GM12878 (cell line): Measurements from ENCODE around the gene CSTPP1. TPM values are rescaled to one million over a fixed set of nuclear protein-coding genes. Genes with fewer than 3 reads are reported as not detected.

Experiments used
- ATF2 ChIP-seq: IDR thresholded peaks from 2 replicates; pipeline ENCODE4 v1.6.1; 2012; ENCODE audit warnings: low read length, inconsistent platforms
- BCL11A ChIP-seq: IDR thresholded peaks from 2 replicates; pipeline ENCODE4 v1.6.1; 2011; ENCODE audit warnings: low read depth, low read length
- BRCA1 ChIP-seq: IDR thresholded peaks from 2 replicates; pipeline ENCODE4 v1.6.1; 2011; ENCODE audit warnings: low read depth, low read length, improper control_type of control experiment
- CEBPB ChIP-seq, 2 experiments: fragments of 150-350 bp in 1 of 2; IDR thresholded peaks; 2 replicates each; pipeline ENCODE4 v1.6.1; 2012 to 2014; ENCODE audit warnings: low read depth in 2 of 2, low read length in 2 of 2, borderline replicate concordance in 1 of 2, inconsistent platforms in 1 of 2
- CTCF ChIP-seq, 3 experiments: IDR thresholded peaks in 2 of 3; conservative IDR thresholded peaks in 1 of 3; 2 replicates each; pipeline ENCODE4 v1.5.1; 2011; ENCODE audit warnings: low read depth in 3 of 3, low read length in 3 of 3, mild to moderate bottlenecking in 3 of 3, control low read depth in 2 of 3, moderate library complexity in 2 of 3, inconsistent platforms in 1 of 3, mixed read lengths in 1 of 3; ENCODE audit not compliant: control insufficient read depth in 2 of 3, insufficient read depth in 1 of 3; ENCODE audit errors: extremely low read depth in 1 of 3
- FOXM1 ChIP-seq: IDR thresholded peaks from 2 replicates; pipeline ENCODE4 v1.6.1; 2012; ENCODE audit warnings: low read depth, mild to moderate bottlenecking, inconsistent platforms, low read length, moderate library complexity
- GATAD2B ChIP-seq: fragments of 450-650 bp; conservative IDR thresholded peaks from 2 replicates; pipeline ENCODE4 v1.6.1; 2017; ENCODE audit warnings: low read depth, mild to moderate bottlenecking, moderate library complexity
- IKZF2 ChIP-seq, 2 experiments: fragments of 450-650 bp; IDR thresholded peaks; 2 replicates each; pipeline ENCODE4 v1.6.1; 2017; ENCODE audit warnings: mild to moderate bottlenecking in 2 of 2, moderate library complexity in 2 of 2
- MTA3 ChIP-seq: IDR thresholded peaks from 2 replicates; pipeline ENCODE4 v1.6.1; 2012; ENCODE audit warnings: low read length, inconsistent platforms, borderline replicate concordance
- NFYB ChIP-seq: IDR thresholded peaks from 2 replicates; pipeline ENCODE4 v1.6.1; 2011; ENCODE audit warnings: low read depth, mild to moderate bottlenecking, low read length, improper control_type of control experiment, moderate library complexity; ENCODE audit not compliant: insufficient read depth
- PAX5 ChIP-seq: IDR thresholded peaks from 2 replicates; pipeline ENCODE4 v1.6.1; 2011; ENCODE audit warnings: low read depth, low read length, borderline replicate concordance
- POLR2AphosphoS2 ChIP-seq: IDR thresholded peaks from 2 replicates; pipeline ENCODE4 v1.6.1; 2011; ENCODE audit warnings: low read depth, mild to moderate bottlenecking, low read length, improper control_type of control experiment, moderate library complexity
- RELA ChIP-seq: fragments of 450-650 bp; IDR thresholded peaks from 2 replicates; pipeline ENCODE4 v1.8.0; 2014; ENCODE audit warnings: borderline replicate concordance; ENCODE audit not compliant: partially characterized antibody
- RFX5 ChIP-seq: IDR thresholded peaks from 2 replicates; pipeline ENCODE4 v1.6.1; 2011; ENCODE audit warnings: low read depth, low read length, improper control_type of control experiment
- SMAD5 ChIP-seq: IDR thresholded peaks from 2 replicates; pipeline ENCODE4 v1.6.1; 2016; ENCODE audit warnings: antibody characterized with exemption, low read depth
- SMC3 ChIP-seq: IDR thresholded peaks from 2 replicates; pipeline ENCODE4 v1.6.1; 2011; ENCODE audit warnings: low read length, improper control_type of control experiment, borderline replicate concordance
- TARDBP ChIP-seq: IDR thresholded peaks from 2 replicates; pipeline ENCODE4 v1.6.1; 2016; ENCODE audit warnings: borderline replicate concordance
- ZNF592 ChIP-seq: fragments of 450-650 bp; IDR thresholded peaks from 2 replicates; pipeline ENCODE4 v1.6.1; 2017; ENCODE audit warnings: mild to moderate bottlenecking, moderate library complexity
- polyA plus RNA-seq, 11 experiments: library from polyadenylated mRNA; depleted of rRNA in 4 of 11; unstranded in 6 of 11; stranded (reverse) in 5 of 11; fragments of >200 nt; fragmentation: Nextera tagmentation in 4 of 11; fragmentation: Illumina TruSeq in 1 of 11; extraction: Ambion mirVana in 4 of 11; extraction: Trizol in 1 of 11; gene quantifications; 1 replicate in 1 of 11; 2 replicates in 10 of 11; pipeline versions ENCODE4 v1.2.1 to v1.2.3, GENCODE V29; 2011 to 2016; ENCODE audit warnings: inconsistent platforms in 2 of 11, missing spikeins in 2 of 11, low read depth in 1 of 11
- total RNA-seq, 4 experiments: library from RNA; depleted of rRNA in 3 of 4; stranded (reverse); fragments of >200 nt in 3 of 4; fragmentation: Illumina TruSeq in 1 of 4; extraction: Trizol in 1 of 4; gene quantifications; 2 replicates each; pipeline versions ENCODE4 v1.2.1 to v1.2.3, GENCODE V29; 2013 to 2021
- TF ChIP-seq, protein P1 (sequence below): fragments of 450-650 bp; IDR thresholded peaks from 2 replicates; pipeline ENCODE4 v1.6.1; 2017; ENCODE audit warnings: borderline replicate concordance

The CSTPP1 gene
- total and polyA plus RNA-seq, 10 of the 15 experiments (the other 5 are each of a cell fraction or from before 2014, with no cell fraction given), result 7.1 to 23.4 (median 17.5) TPM

DNA sequence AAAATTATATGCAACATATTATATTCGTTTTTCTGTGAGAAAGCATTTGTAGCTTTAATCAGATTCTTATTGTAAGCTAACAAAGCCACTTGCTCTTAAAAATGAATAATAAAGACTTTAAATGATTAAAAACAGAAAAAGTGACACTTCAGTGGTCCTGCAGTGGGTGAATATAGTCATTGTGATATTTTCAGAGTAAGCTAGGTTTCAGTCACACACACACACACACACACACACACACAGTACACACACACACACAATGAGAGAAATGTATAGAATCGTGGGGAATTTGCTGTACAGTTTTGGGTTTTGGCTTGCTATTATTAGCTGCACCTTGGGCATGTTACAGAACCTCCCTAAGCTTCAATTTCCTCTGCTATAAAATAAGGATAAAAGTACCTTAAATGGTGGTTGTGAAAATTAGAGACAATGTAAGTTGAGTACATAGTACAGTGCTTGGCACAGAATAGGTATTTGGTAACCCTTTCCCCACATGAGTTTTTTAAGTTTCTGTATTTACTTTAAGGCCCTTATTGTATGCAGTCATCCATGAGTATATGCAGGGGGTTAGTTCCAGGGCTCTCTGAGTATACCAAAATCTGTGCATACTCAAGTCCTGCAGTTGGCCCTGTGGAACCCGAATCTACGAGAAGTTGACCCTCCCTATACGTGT is 39.8 kb downstream of the CSTPP1 start (continued):
- TF ChIP-seq BRCA1, result no peak
- no peak for TF ChIP-seq POLR2AphosphoS2
- no peak for TF ChIP-seq CTCF (IDR thresholded peaks at IDR 0.05 in 2 of 3, conservative IDR thresholded peaks at IDR 0.05 in 1 of 3; ENCODE audit: control insufficient read depth in 2 of 3, extremely low read depth in 1 of 3, insufficient read depth in 1 of 3, low read depth in 3 of 3, low read length in 3 of 3)
- TF ChIP-seq IKZF2 (IDR thresholded peaks at IDR 0.05), result peak; percentile 60 to 83
- no peak for TF ChIP-seq ZNF592
- TF ChIP-seq NFYB, result no peak
- TF ChIP-seq BCL11A, result 0 out of 2 replicates have a peak, but pooled peaks have one; percentile 45
- TF ChIP-seq FOXM1, result peak; percentile 84; the same call in 1 of the 2 replicates
- peak; percentile 37; the same call in 1 of the 2 replicates for TF ChIP-seq GATAD2B
- no peak for TF ChIP-seq PAX5
- TF ChIP-seq SMC3, result no peak
- TF ChIP-seq ATF2, result peak; percentile 77
- TF ChIP-seq TARDBP, result no peak
- TF ChIP-seq, protein P1, sequence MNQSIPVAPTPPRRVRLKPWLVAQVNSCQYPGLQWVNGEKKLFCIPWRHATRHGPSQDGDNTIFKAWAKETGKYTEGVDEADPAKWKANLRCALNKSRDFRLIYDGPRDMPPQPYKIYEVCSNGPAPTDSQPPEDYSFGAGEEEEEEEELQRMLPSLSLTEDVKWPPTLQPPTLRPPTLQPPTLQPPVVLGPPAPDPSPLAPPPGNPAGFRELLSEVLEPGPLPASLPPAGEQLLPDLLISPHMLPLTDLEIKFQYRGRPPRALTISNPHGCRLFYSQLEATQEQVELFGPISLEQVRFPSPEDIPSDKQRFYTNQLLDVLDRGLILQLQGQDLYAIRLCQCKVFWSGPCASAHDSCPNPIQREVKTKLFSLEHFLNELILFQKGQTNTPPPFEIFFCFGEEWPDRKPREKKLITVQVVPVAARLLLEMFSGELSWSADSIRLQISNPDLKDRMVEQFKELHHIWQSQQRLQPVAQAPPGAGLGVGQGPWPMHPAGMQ, result no peak
- no peak for TF ChIP-seq RELA
- TF ChIP-seq CEBPB (IDR thresholded peaks at IDR 0.05; ENCODE audit: borderline replicate concordance in 1 of 2, low read depth in 2 of 2, low read length in 2 of 2), result 0 out of 4 replicates have a peak, but pooled peaks of 1 of the 2 experiments have one; percentile 55
- TF ChIP-seq RFX5, result no peak
- TF ChIP-seq SMAD5, result no peak
- peak; percentile 94; the same call in 1 of the 2 replicates for TF ChIP-seq MTA3
- TF ChIP-seq, all 136 proteins: peak for 33
